H1 (cell line): ENCODE data around the gene EGR1. TPM values are rescaled to one million over a fixed set of nuclear protein-coding genes. Genes with fewer than 3 reads are reported as not detected.

Experiments
- CHD2 ChIP-seq: IDR thresholded peaks from 2 replicates; pipeline ENCODE4 v1.6.1; 2012; ENCODE audit warnings: low read length, improper control_type of control experiment
- SP4 ChIP-seq: IDR thresholded peaks from 2 replicates; pipeline ENCODE4 v1.6.1; 2012; ENCODE audit warnings: low read length, inconsistent platforms
- polyA plus RNA-seq, 7 experiments: library from polyadenylated mRNA; depleted of rRNA in 3 of 7; stranded (reverse) in 5 of 7; unstranded in 2 of 7; fragments of >200 nt in 5 of 7; fragments of 200-250 nt in 2 of 7; gene quantifications; 1 replicate in 5 of 7; 2 replicates in 1 of 7; 4 replicates in 1 of 7; pipeline versions ENCODE4 v1.2.1 to v1.2.3, GENCODE V29; 2011 to 2013; ENCODE audit warnings: missing spikeins in 2 of 7, mixed read lengths in 2 of 7
- total RNA-seq: library from RNA; stranded (reverse); fragmentation: NEBNext Ultra II Directional; extraction: Animal tissue kit (Norgen Biotek cat#: 25700); gene quantifications from 2 replicates; pipeline ENCODE4 v1.2.1, GENCODE V29; 2021

The EGR1 gene
- total and polyA plus RNA-seq, 2 of the 8 experiments (the other 6 are each of a cell fraction or from before 2014, with no cell fraction given): 16.2 to 35.5 TPM

DNA sequence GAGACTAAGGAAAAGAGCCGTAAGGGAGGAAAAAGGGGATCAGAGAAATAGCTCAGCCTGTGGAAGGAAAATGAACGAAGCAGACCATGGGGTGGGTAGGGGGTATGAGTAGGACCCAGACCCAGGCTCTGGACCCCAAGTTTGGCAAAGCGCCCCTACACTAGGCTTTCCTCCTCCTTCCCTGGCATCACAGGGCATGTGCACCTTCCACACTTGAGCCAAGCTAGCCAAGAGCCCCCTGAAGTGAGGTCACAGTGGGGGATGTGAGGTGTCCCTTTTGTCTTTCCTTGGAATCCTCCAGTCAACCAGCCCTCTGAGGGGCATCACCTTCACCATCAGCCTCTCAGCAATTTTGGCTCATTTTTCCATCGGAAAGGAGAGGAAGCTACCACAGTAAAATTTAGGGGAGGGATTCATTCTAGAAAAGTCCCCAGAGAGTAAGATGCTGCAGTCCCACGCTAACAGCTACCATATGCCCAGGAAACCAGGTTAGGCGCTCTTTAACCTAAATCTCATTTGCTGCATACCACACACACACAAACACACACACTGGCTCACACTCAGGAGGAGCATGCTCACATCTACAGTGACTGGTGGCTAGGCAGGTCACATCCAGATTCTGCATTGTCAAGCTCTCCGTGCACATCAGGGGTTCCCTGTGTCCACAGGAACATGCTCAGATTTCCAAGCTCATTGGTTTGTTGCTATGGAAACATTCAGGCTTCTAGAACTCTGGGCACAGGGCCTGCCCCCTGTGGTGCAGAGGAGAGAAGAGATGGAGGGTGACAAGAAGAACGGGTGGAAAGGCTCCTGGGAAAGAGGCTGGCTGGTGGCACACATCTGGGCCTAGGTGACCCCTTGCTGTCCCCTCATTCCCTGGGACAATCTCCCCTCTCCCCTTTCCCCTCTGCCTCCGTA is 16.5 kb upstream of the EGR1 start (continued):
- TF ChIP-seq SP4 (no peak), CHD2 (no peak)
